H1 (cell line): ENCODE results near the gene NFKBIZ. TPM values are rescaled to one million over a fixed set of nuclear protein-coding genes. Genes with fewer than 3 reads are reported as not detected.

Experiments used
- CTCF ChIA-PET: fragments of 300-600 bp; sonication (Branson Sonifier 250); formaldehyde crosslinking; loops from one replicate; lab custom pipeline; 2021; ENCODE audit not compliant: partially characterized antibody; lab: Charles Lee
- POLR2A ChIA-PET: fragments of 300-600 bp; sonication (Branson Sonifier 250); formaldehyde crosslinking; loops from one replicate; lab custom pipeline; 2021; ENCODE audit warnings: inconsistent platforms; ENCODE audit not compliant: partially characterized antibody; lab: Charles Lee
- DNase-seq, 2 experiments: peaks; one replicate each; pipeline versions ENCODE4 v3.0.0 to v3.0.0-alpha.2; 2010 to 2022; ENCODE audit warnings: low spot score in 2 of 2, low read depth in 1 of 2, mixed read lengths in 1 of 2
- FAIRE-seq: peaks from 2 replicates; lab custom pipeline; 2011; peaks lifted over from hg19 to GRCh38; lab: Jason Lieb, UNC
- H2AFZ ChIP-seq: 2 replicates; pipeline ENCODE4 v1.8.1; 2012; ENCODE audit warnings: low read length, inconsistent platforms
- H2AK5ac ChIP-seq: 2 replicates; pipeline ENCODE4 v1.6.1; 2013; ENCODE audit warnings: low read depth, low read length
- H2BK120ac ChIP-seq: replicated peaks from 2 replicates; pipeline ENCODE3; 2013; ENCODE audit warnings: low read depth, low read length, inconsistent platforms
- H2BK12ac ChIP-seq: 2 replicates; pipeline ENCODE4 v1.6.1; 2013; ENCODE audit warnings: low read depth, low read length
- H2BK15ac ChIP-seq: 2 replicates; pipeline ENCODE4 v1.6.1; 2013; ENCODE audit warnings: low read length
- H2BK20ac ChIP-seq: 2 replicates; pipeline ENCODE4 v1.6.1; 2013; ENCODE audit warnings: low read length
- H2BK5ac ChIP-seq: 2 replicates; pipeline ENCODE4 v1.6.1; 2013; ENCODE audit warnings: low read depth, low read length
- H3K14ac ChIP-seq: 2 replicates; pipeline ENCODE4 v1.6.1; 2013; ENCODE audit warnings: inconsistent platforms; ENCODE audit not compliant: insufficient read length
- H3K18ac ChIP-seq: 2 replicates; pipeline ENCODE4 v1.6.1; 2013; ENCODE audit warnings: low read length; ENCODE audit errors: extremely low read depth
- H3K23ac ChIP-seq: 2 replicates; pipeline ENCODE4 v1.6.1; 2013; ENCODE audit warnings: inconsistent platforms; ENCODE audit not compliant: insufficient read length
- H3K23me2 ChIP-seq: 2 replicates; pipeline ENCODE4 v1.6.1; 2013; ENCODE audit warnings: low read depth, low read length
- H3K27ac ChIP-seq: 2 replicates; pipeline ENCODE4 v1.6.1; 2011; ENCODE audit warnings: low read depth, low read length, inconsistent platforms
- H3K27me3 ChIP-seq, 4 experiments: replicated peaks in 1 of 4; 1 replicate in 1 of 4; 2 replicates in 3 of 4; pipeline versions ENCODE4 v1.6.1 to v1.8.1; 2011 to 2013; ENCODE audit warnings: low read length in 3 of 4, mild to moderate bottlenecking in 3 of 4, inconsistent platforms in 2 of 4, mixed read lengths in 2 of 4, moderate library complexity in 1 of 4; ENCODE audit not compliant: control insufficient read depth in 3 of 4, insufficient read depth in 3 of 4; ENCODE audit errors: extremely low read depth in 1 of 4
- H3K36me3 ChIP-seq, 4 experiments: 2 replicates each; pipeline versions ENCODE4 v1.6.1 to v1.8.1; 2011 to 2013; ENCODE audit warnings: mild to moderate bottlenecking in 4 of 4, low read length in 3 of 4, moderate library complexity in 2 of 4, control low read depth in 1 of 4, inconsistent platforms in 1 of 4; ENCODE audit not compliant: insufficient read depth in 4 of 4, control insufficient read depth in 2 of 4
- H3K4ac ChIP-seq: replicated peaks from 2 replicates; pipeline ENCODE3; 2013; ENCODE audit warnings: low read length, low read depth, mixed read lengths, inconsistent platforms; ENCODE audit not compliant: insufficient read length
- H3K4me1 ChIP-seq, 4 experiments: replicated peaks in 1 of 4; 1 replicate in 1 of 4; 2 replicates in 3 of 4; pipeline versions ENCODE4 v1.6.1 to v1.8.1; 2011 to 2013; ENCODE audit warnings: low read length in 3 of 4, inconsistent platforms in 2 of 4, mixed read lengths in 1 of 4; ENCODE audit not compliant: insufficient read depth in 4 of 4, control insufficient read depth in 3 of 4
- H3K4me2 ChIP-seq, 2 experiments: 2 replicates each; pipeline versions ENCODE4 v1.6.1 to v1.8.1; 2011 to 2013; ENCODE audit warnings: low read depth in 2 of 2, low read length in 2 of 2, control low read depth in 1 of 2, inconsistent platforms in 1 of 2, mild to moderate bottlenecking in 1 of 2; ENCODE audit not compliant: insufficient read depth in 1 of 2
- H3K4me3 ChIP-seq, 4 experiments: fragments of 200-600, 300-600 bp in 1 of 4; sonication (generic), shearing (Covaris generic), sonication (Bioruptor Twin) in 1 of 4; 2 replicates each; pipeline versions ENCODE4 v1.5.1 to v1.8.1; 2011 to 2016; ENCODE audit warnings: low read length in 4 of 4, low read depth in 3 of 4, control low read depth in 2 of 4, inconsistent platforms in 2 of 4, mild to moderate bottlenecking in 2 of 4, mixed read lengths in 1 of 4, moderate library complexity in 1 of 4; ENCODE audit not compliant: insufficient read depth in 2 of 4; ENCODE audit errors: extremely low read depth in 1 of 4
- H3K56ac ChIP-seq: replicated peaks from 2 replicates; pipeline ENCODE3; 2013; ENCODE audit warnings: low read depth, mild to moderate bottlenecking, mixed read lengths, low read length, inconsistent platforms; ENCODE audit not compliant: insufficient read length
- H3K79me1 ChIP-seq: 2 replicates; pipeline ENCODE4 v1.6.1; 2013; ENCODE audit warnings: low read depth, low read length, control low read depth
- H3K79me2 ChIP-seq, 2 experiments: 2 replicates each; pipeline versions ENCODE4 v1.6.1 to v1.8.1; 2012 to 2013; ENCODE audit warnings: low read length in 2 of 2, mild to moderate bottlenecking in 2 of 2, inconsistent platforms in 1 of 2; ENCODE audit not compliant: insufficient read depth in 2 of 2, control insufficient read depth in 1 of 2
- H3K9ac ChIP-seq, 4 experiments: replicated peaks in 1 of 4; 1 replicate in 1 of 4; 2 replicates in 3 of 4; pipeline versions ENCODE4 v1.6.1 to v1.8.1; 2011 to 2013; ENCODE audit warnings: low read depth in 3 of 4, low read length in 3 of 4, control low read depth in 2 of 4, mild to moderate bottlenecking in 2 of 4, moderate library complexity in 2 of 4, inconsistent platforms in 1 of 4; ENCODE audit errors: extremely low read depth in 1 of 4
- H3K9me3 ChIP-seq, 2 experiments: 2 replicates each; pipeline versions ENCODE4 v1.6.1 to v1.8.1; 2012 to 2013; ENCODE audit warnings: mild to moderate bottlenecking in 2 of 2, moderate library complexity in 2 of 2, control low read depth in 1 of 2, inconsistent platforms in 1 of 2, low read depth in 1 of 2, low read length in 1 of 2, mixed read lengths in 1 of 2; ENCODE audit not compliant: insufficient read depth in 2 of 2
- H4K20me1 ChIP-seq, 2 experiments: replicated peaks in 1 of 2; 2 replicates each; pipeline versions ENCODE3 to v1.8.1; 2011 to 2013; ENCODE audit warnings: inconsistent platforms in 2 of 2, low read length in 2 of 2, mild to moderate bottlenecking in 1 of 2; ENCODE audit not compliant: insufficient read depth in 2 of 2, control insufficient read depth in 1 of 2
- H4K5ac ChIP-seq: 2 replicates; pipeline ENCODE4 v1.6.1; 2013; ENCODE audit warnings: low read length, low read depth, mixed read lengths, inconsistent platforms; ENCODE audit not compliant: insufficient read length
- H4K8ac ChIP-seq: 2 replicates; pipeline ENCODE4 v1.8.0; 2013; ENCODE audit warnings: mild to moderate bottlenecking, moderate library complexity, low read length, inconsistent platforms; ENCODE audit not compliant: insufficient read depth; ENCODE audit errors: extremely low read depth
- H4K91ac ChIP-seq: replicated peaks from 2 replicates; pipeline ENCODE3; 2013; ENCODE audit warnings: low read length, mixed read lengths, inconsistent platforms; ENCODE audit not compliant: insufficient read length
- FOSL1 ChIP-seq: IDR thresholded peaks from 2 replicates; pipeline ENCODE4 v1.6.1; 2011; ENCODE audit warnings: mild to moderate bottlenecking, low read depth, low read length, moderate library complexity; ENCODE audit not compliant: insufficient read depth
- WGBS, 2 experiments: shearing (Covaris generic) in 1 of 2; methylation state at CpG; one replicate each; pipeline versions ENCODE4 v1.1.6 to v1.1.7; 2013 to 2015; ENCODE audit warnings: low lambda C conversion rate in 2 of 2, mixed read lengths in 2 of 2, inconsistent platforms in 1 of 2, low coverage in 1 of 2, missing lambda C conversion rate in 1 of 2; ENCODE audit not compliant: insufficient replicate concordance in 2 of 2, insufficient coverage in 1 of 2, insufficient read length in 1 of 2; ENCODE audit errors: extremely low coverage in 1 of 2, missing lambda C conversion rate in 1 of 2; 5-methylcytosine and 5-hydroxymethylcytosine counted together
- polyA plus RNA-seq, 7 experiments: library from polyadenylated mRNA; depleted of rRNA in 3 of 7; stranded (reverse) in 5 of 7; unstranded in 2 of 7; fragments of >200 nt in 5 of 7; fragments of 200-250 nt in 2 of 7; gene quantifications; 1 replicate in 5 of 7; 2 replicates in 1 of 7; 4 replicates in 1 of 7; pipeline versions ENCODE4 v1.2.1 to v1.2.3, GENCODE V29; 2011 to 2013; ENCODE audit warnings: missing spikeins in 2 of 7, mixed read lengths in 2 of 7
- total RNA-seq: library from RNA; stranded (reverse); fragmentation: NEBNext Ultra II Directional; extraction: Animal tissue kit (Norgen Biotek cat#: 25700); gene quantifications from 2 replicates; pipeline ENCODE4 v1.2.1, GENCODE V29; 2021

Gene NFKBIZ
- total and polyA plus RNA-seq, 2 of the 8 experiments (the other 6 are each of a cell fraction or from before 2014, with no cell fraction given): 7.2 to 24.5 TPM

- Histone ChIP-seq H3K4ac (no peak overlapping the region), H3K4me3 (peak overlapping the region in 3 of 4 experiments; percentile 13 to 70 (median 52); a peak in 3 of 8 replicates), H4K8ac (no peak overlapping the region), H3K27ac (no peak overlapping the region), H2BK120ac (no peak overlapping the region), H2BK20ac (no peak overlapping the region), H4K20me1 (no peaks in the 10 kb centered on the region), H3K27me3 (no peaks in the 10 kb centered on the region), H4K91ac (no peak overlapping the region), H3K36me3 (peaks cover 0 to 3% (median 0%) of the 10 kb centered on the region in 4 experiments; a peak in 1 of 8 replicates), H2BK12ac (no peak overlapping the region; the same call in 1 of the 2 replicates), H3K14ac (no peak overlapping the region), H3K23me2 (no peaks in the 10 kb centered on the region), H3K4me2 (peak overlapping the region; percentile 72 to 89), H2AFZ (no peak overlapping the region), H2BK15ac (no peak overlapping the region), H3K56ac (no peak overlapping the region), H3K79me2 (no peaks in the 10 kb centered on the region), H3K9ac (peak overlapping the region in 2 of 4 experiments; percentile 28 to 44; a peak in 1 of 7 replicates), H3K18ac (no peak overlapping the region), H2BK5ac (no peak overlapping the region), H3K79me1 (no peaks in the 10 kb centered on the region; the same call in 1 of the 2 replicates), H3K4me1 (peaks cover 0 to 8% (median 4%) of the 10 kb centered on the region in 4 experiments; a peak in 5 of 7 replicates), H3K9me3 (no peaks in the 10 kb centered on the region), H4K5ac (no peak overlapping the region), H2AK5ac (no peak overlapping the region), H3K23ac (no peak overlapping the region)
- DNase-seq (no peak), FAIRE-seq (no peak)
- no peak for TF ChIP-seq FOSL1
- CTCF ChIA-PET: interaction anchor here (0.7 to 2.0 kb wide), 4 partner anchors 14 to 27 kb away, joined by 3 to 6 read pairs (median 4); no protein-coding TSS in a partner anchor
- POLR2A ChIA-PET: interaction anchor here (0.8 to 3.2 kb wide), 9 partner anchors 10 to 151 kb away, joined by 3 to 23 read pairs (median 5); partner anchors contain the start of genes NFKBIZ and RPL24
- WGBS, 2 experiments: 82% methylated on average over 3 of the region's 3 CpGs; no CpG with 5 or more reads in 1 of the 2 experiments
Observed at GRCh38 chr3:101828276-101828675, 21.0 kb upstream of the NFKBIZ start.
